HepG2 (cell line): Measurements from ENCODE around the gene GNAI2.

ENCODE experiments used
- MYNN ChIP-seq: sonication (generic); formaldehyde crosslinking; IDR thresholded peaks from 2 replicates; pipeline ENCODE4 v1.4.0; 2020; ENCODE audit warnings: mild to moderate bottlenecking, low read depth, missing genetic modification reagents
- RBM39 ChIP-seq: fragments of 200-400 bp; formaldehyde crosslinking; IDR thresholded peaks from one replicate; pipeline ENCODE4 v1.6.1; 2018; ENCODE audit warnings: antibody characterized with exemption, mild to moderate bottlenecking, low read depth, low read length; ENCODE audit not compliant: poor library complexity, severe bottlenecking
- U2AF2 ChIP-seq: fragments of 200-400 bp; formaldehyde crosslinking; IDR thresholded peaks from 2 replicates; pipeline ENCODE4 v1.6.1; 2017; ENCODE audit warnings: low read depth, mild to moderate bottlenecking, low read length

- TF ChIP-seq U2AF2, result no peak
- TF ChIP-seq RBM39, result no peak
- TF ChIP-seq MYNN (CRISPR knock-in tag), result no peak
Measured at GRCh38 chr3:50298836-50299637, 63.0 kb downstream of the GNAI2 start, which contains the start of the genes HYAL3 and NAA80.
